Trophoblast cell (in vitro differentiated cells and primary cell): ENCODE measurements around the gene ITGA2B.

ENCODE experiments used
- DNase-seq, 2 donors: peaks; one replicate each; pipeline ENCODE4 v3.0.0-alpha.2; 2016
- H2AFZ ChIP-seq: 2 replicates; pipeline ENCODE4 v1.6.1; 2013; ENCODE audit warnings: low read length, moderate library complexity, mild to moderate bottlenecking; ENCODE audit not compliant: insufficient read depth, poor library complexity
- H2AK5ac ChIP-seq: 2 replicates; pipeline ENCODE4 v1.6.1; 2013; ENCODE audit warnings: mild to moderate bottlenecking, low read length
- H2BK120ac ChIP-seq: 2 replicates; pipeline ENCODE4 v1.6.1; 2013; ENCODE audit warnings: low read length, mild to moderate bottlenecking, moderate library complexity; ENCODE audit not compliant: insufficient read depth, poor library complexity
- H2BK12ac ChIP-seq: 2 replicates; pipeline ENCODE4 v1.6.1; 2013; ENCODE audit warnings: mild to moderate bottlenecking, low read length, moderate library complexity
- H2BK5ac ChIP-seq: 2 replicates; pipeline ENCODE4 v1.6.1; 2013; ENCODE audit warnings: low read length, low read depth, moderate library complexity, mild to moderate bottlenecking; ENCODE audit not compliant: poor library complexity
- H3K14ac ChIP-seq: 2 replicates; pipeline ENCODE4 v1.6.1; 2013; ENCODE audit warnings: mild to moderate bottlenecking, low read length
- H3K18ac ChIP-seq: 2 replicates; pipeline ENCODE4 v1.6.1; 2013; ENCODE audit warnings: mild to moderate bottlenecking, low read length
- H3K23ac ChIP-seq: 2 replicates; pipeline ENCODE4 v1.6.1; 2013; ENCODE audit warnings: low read length
- H3K27ac ChIP-seq: 2 replicates; pipeline ENCODE4 v1.5.1; 2013; ENCODE audit warnings: low read depth, mild to moderate bottlenecking, inconsistent platforms, low read length, moderate library complexity
- H3K27me3 ChIP-seq: 2 replicates; pipeline ENCODE4 v1.6.1; 2013; ENCODE audit warnings: inconsistent platforms, mild to moderate bottlenecking, low read length, moderate library complexity; ENCODE audit not compliant: insufficient read depth
- H3K36me3 ChIP-seq, 2 experiments: 1 replicate in 1 of 2; 2 replicates in 1 of 2; pipeline ENCODE4 v1.6.1; 2013; ENCODE audit warnings: low read length in 2 of 2, mild to moderate bottlenecking in 2 of 2, moderate library complexity in 1 of 2; ENCODE audit not compliant: insufficient read depth in 2 of 2, control insufficient read depth in 1 of 2
- H3K4ac ChIP-seq: 2 replicates; pipeline ENCODE4 v1.6.1; 2013; ENCODE audit warnings: low read depth, mild to moderate bottlenecking, low read length, moderate library complexity
- H3K4me1 ChIP-seq, 2 experiments: 1 replicate in 1 of 2; 2 replicates in 1 of 2; pipeline ENCODE4 v1.6.1; 2013; ENCODE audit warnings: low read length in 2 of 2, mild to moderate bottlenecking in 2 of 2, moderate library complexity in 1 of 2; ENCODE audit not compliant: insufficient read depth in 2 of 2, control insufficient read depth in 1 of 2
- H3K4me2 ChIP-seq: 2 replicates; pipeline ENCODE4 v1.6.1; 2013; ENCODE audit warnings: inconsistent platforms, mild to moderate bottlenecking, low read length, moderate library complexity
- H3K4me3 ChIP-seq: 2 replicates; pipeline ENCODE4 v1.5.1; 2013; ENCODE audit warnings: mild to moderate bottlenecking, low read depth, low read length, inconsistent platforms
- H3K79me1 ChIP-seq: one replicate; pipeline ENCODE4 v1.6.1; 2013; ENCODE audit warnings: low read length
- H3K79me2 ChIP-seq: 2 replicates; pipeline ENCODE4 v1.6.1; 2013; ENCODE audit warnings: low read length, mild to moderate bottlenecking; ENCODE audit not compliant: control insufficient read depth, insufficient read depth, poor library complexity
- H3K9ac ChIP-seq: 2 replicates; pipeline ENCODE4 v1.6.1; 2013; ENCODE audit warnings: mild to moderate bottlenecking, low read length
- H3K9me3 ChIP-seq: 2 replicates; pipeline ENCODE4 v1.6.1; 2013; ENCODE audit warnings: low read depth, mild to moderate bottlenecking, control low read depth, inconsistent platforms, low read length; ENCODE audit not compliant: insufficient read depth
- H4K12ac ChIP-seq: 2 replicates; pipeline ENCODE4 v1.6.1; 2013; ENCODE audit warnings: low read depth, mild to moderate bottlenecking, low read length, moderate library complexity
- H4K8ac ChIP-seq: 2 replicates; pipeline ENCODE4 v1.6.1; 2013; ENCODE audit warnings: low read depth, mild to moderate bottlenecking, low read length, moderate library complexity
- H4K91ac ChIP-seq: one replicate; pipeline ENCODE4 v1.6.1; 2013; ENCODE audit warnings: low read depth, mild to moderate bottlenecking, low read length, moderate library complexity
- WGBS: extraction: QIAGEN DNeasy Blood & Tissue Kit; methylation state at CpG from one replicate; pipeline ENCODE4 v1.1.7; 2013; ENCODE audit warnings: missing lambda C conversion rate; ENCODE audit not compliant: insufficient read length, insufficient coverage; ENCODE audit errors: extremely low coverage; 5-methylcytosine and 5-hydroxymethylcytosine counted together

The ITGA2B gene

DNA sequence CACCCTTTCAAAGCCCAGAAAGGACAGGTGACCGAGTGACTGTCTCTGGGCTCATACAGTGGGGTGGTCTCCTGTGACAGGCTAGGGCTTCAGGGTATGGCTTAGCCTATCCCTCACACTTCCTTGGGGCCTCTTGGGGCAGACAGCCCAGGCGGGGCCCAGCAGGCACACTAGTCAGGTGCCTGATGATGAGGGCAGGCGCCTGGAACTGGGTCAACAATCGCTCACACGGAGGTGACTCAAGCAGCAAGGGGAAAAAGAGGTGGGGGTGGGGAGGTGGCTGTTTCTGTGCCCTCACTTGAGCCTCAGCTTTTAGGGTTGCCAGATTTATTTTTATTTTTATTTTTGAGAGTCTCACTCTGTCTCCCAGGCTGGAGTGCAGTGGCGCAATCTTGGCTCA, 50.7 kb downstream of the ITGA2B start:
- Histone ChIP-seq H2AFZ (no peak overlapping the region), H3K23ac (no peak overlapping the region), H3K79me1 (no peaks in the 10 kb centered on the region), H2BK12ac (no peak overlapping the region), H4K8ac (no peak overlapping the region), H3K9ac (no peak overlapping the region), H3K18ac (no peak overlapping the region), H4K91ac (no peak overlapping the region), H3K79me2 (no peaks in the 10 kb centered on the region), H2BK5ac (no peak overlapping the region), H3K27ac (no peak overlapping the region), H3K4me1 (no peaks in the 10 kb centered on the region), H2AK5ac (no peak overlapping the region), H3K4me2 (no peak overlapping the region), H3K9me3 (peaks cover 1% of the 10 kb centered on the region), H3K4me3 (no peak overlapping the region), H3K27me3 (no peaks in the 10 kb centered on the region), H3K14ac (no peak overlapping the region), H3K36me3 (no peaks in the 10 kb centered on the region), H3K4ac (no peak overlapping the region), H4K12ac (no peak overlapping the region), H2BK120ac (no peak overlapping the region)
- no CpG with 5 or more reads among the region's 6 CpGs for WGBS
- no peak for DNase-seq

DNA sequence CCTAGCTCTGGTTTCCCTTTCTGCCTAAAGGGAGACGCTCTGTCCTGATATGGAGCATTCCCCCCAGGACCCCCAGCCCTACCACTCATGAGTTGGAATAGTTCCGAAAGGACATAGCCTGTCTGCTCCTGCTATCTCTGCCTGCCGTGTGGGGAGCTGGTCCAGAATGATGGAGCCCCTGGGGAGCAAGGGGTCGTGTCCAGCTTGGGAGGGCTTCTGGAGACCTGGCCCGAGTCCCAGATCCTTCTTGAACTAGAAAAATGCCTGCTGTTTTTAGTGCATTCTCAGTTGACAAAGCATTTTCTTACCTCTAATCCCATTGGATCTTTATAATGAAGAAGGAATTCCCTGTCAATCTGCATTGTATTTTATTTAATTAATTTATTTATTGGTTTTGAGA, 53.5 kb downstream of the ITGA2B start:
- H2AFZ ChIP-seq, result no peak overlapping the region
- H3K79me2 ChIP-seq, result no peaks in the 10 kb centered on the region
- WGBS, result no CpG with 5 or more reads among the region's 5 CpGs
- H3K23ac ChIP-seq, result no peak overlapping the region
- no peaks in the 10 kb centered on the region for H3K79me1 ChIP-seq
- no peak overlapping the region for H3K4me2 ChIP-seq
- H2AK5ac ChIP-seq, result no peak overlapping the region
- H3K9ac ChIP-seq, result no peak overlapping the region
- no peaks in the 10 kb centered on the region for H3K4me1 ChIP-seq
- H4K8ac ChIP-seq, result no peak overlapping the region
- H3K27me3 ChIP-seq, result no peaks in the 10 kb centered on the region
- no peak overlapping the region for H3K27ac ChIP-seq
- H2BK5ac ChIP-seq, result no peak overlapping the region
- no peak overlapping the region for H2BK12ac ChIP-seq
- no peak overlapping the region for H3K4ac ChIP-seq
- DNase-seq, result no peak
- H4K91ac ChIP-seq, result no peak overlapping the region
- no peaks in the 10 kb centered on the region for H3K36me3 ChIP-seq
- no peak overlapping the region for H3K18ac ChIP-seq
- no peaks in the 10 kb centered on the region for H3K9me3 ChIP-seq
- no peak overlapping the region for H4K12ac ChIP-seq
- H2BK120ac ChIP-seq, result no peak overlapping the region
- H3K4me3 ChIP-seq, result no peak overlapping the region
- H3K14ac ChIP-seq, result no peak overlapping the region

GRCh38 chr17:44335564-44335963, 53.9 kb downstream of the ITGA2B start:
- Histone ChIP-seq H3K9ac (no peak overlapping the region), H4K91ac (no peak overlapping the region), H2BK120ac (no peak overlapping the region), H3K4me3 (no peak overlapping the region), H3K79me1 (no peaks in the 10 kb centered on the region), H3K27me3 (no peaks in the 10 kb centered on the region), H3K4me2 (no peak overlapping the region), H2BK5ac (no peak overlapping the region), H3K18ac (no peak overlapping the region), H3K4me1 (no peaks in the 10 kb centered on the region), H2AK5ac (no peak overlapping the region), H4K12ac (no peak overlapping the region), H3K23ac (no peak overlapping the region), H2AFZ (no peak overlapping the region), H3K14ac (no peak overlapping the region), H3K4ac (no peak overlapping the region), H3K79me2 (no peaks in the 10 kb centered on the region), H2BK12ac (no peak overlapping the region), H4K8ac (no peak overlapping the region), H3K9me3 (no peaks in the 10 kb centered on the region), H3K36me3 (no peaks in the 10 kb centered on the region), H3K27ac (no peak overlapping the region)
- WGBS, result no CpG with 5 or more reads among the region's 3 CpGs
- DNase-seq, result no peak

- H3K36me3 ChIP-seq, result no peaks in the 10 kb centered on the region
- no peaks in the 10 kb centered on the region for H3K9me3 ChIP-seq
- no peak overlapping the region for H3K4me2 ChIP-seq
- H3K27me3 ChIP-seq, result no peaks in the 10 kb centered on the region
- no peak overlapping the region for H3K9ac ChIP-seq
- H2BK120ac ChIP-seq, result no peak overlapping the region
- H4K91ac ChIP-seq, result no peak overlapping the region
- no peak overlapping the region for H2BK5ac ChIP-seq
- H4K12ac ChIP-seq, result no peak overlapping the region
- H2AFZ ChIP-seq, result no peak overlapping the region
- no CpG with 5 or more reads among the region's 3 CpGs for WGBS
- H3K4me1 ChIP-seq, result no peaks in the 10 kb centered on the region
- H3K79me2 ChIP-seq, result no peaks in the 10 kb centered on the region
- H4K8ac ChIP-seq, result no peak overlapping the region
- no peak overlapping the region for H3K4me3 ChIP-seq
- no peak overlapping the region for H3K4ac ChIP-seq
- no peak overlapping the region for H3K23ac ChIP-seq
- H2AK5ac ChIP-seq, result no peak overlapping the region
- H3K14ac ChIP-seq, result no peak overlapping the region
- no peak overlapping the region for H3K18ac ChIP-seq
- no peak overlapping the region for H2BK12ac ChIP-seq
- no peak for DNase-seq
- no peak overlapping the region for H3K27ac ChIP-seq
- no peaks in the 10 kb centered on the region for H3K79me1 ChIP-seq
Observed at GRCh38 chr17:44334727-44335126, 54.7 kb downstream of the ITGA2B start.
